Bronchial epithelial cell (primary cell): ENCODE data around the gene REEP1. TPM values are rescaled to one million over a fixed set of nuclear protein-coding genes. Genes with fewer than 3 reads are reported as not detected.

Source experiments
- DNase-seq: peaks from one replicate; pipeline ENCODE4 v3.0.0-alpha.2; 2010; ENCODE audit warnings: low read depth
- FAIRE-seq: peaks from 2 replicates; lab custom pipeline; 2011; peaks lifted over from hg19 to GRCh38; lab: Jason Lieb, UNC
- H3K27me3 ChIP-seq: 2 replicates; pipeline ENCODE4 v1.5.1; 2011; ENCODE audit warnings: low read length; ENCODE audit not compliant: control insufficient read depth, insufficient read depth
- H3K36me3 ChIP-seq: 2 replicates; pipeline ENCODE4 v1.5.1; 2011; ENCODE audit warnings: low read length; ENCODE audit not compliant: control insufficient read depth, insufficient read depth
- H3K4me3 ChIP-seq: 2 replicates; pipeline ENCODE4 v1.5.1; 2011; ENCODE audit warnings: mild to moderate bottlenecking, low read depth, low read length, control low read depth
- total RNA-seq: library from RNA; depleted of rRNA; stranded (reverse); fragments of >200 nt; gene quantifications from 2 replicates; pipeline ENCODE4 v1.2.1, GENCODE V29; 2014
- TF ChIP-seq, protein P1 (sequence below): IDR thresholded peaks from 2 replicates; pipeline ENCODE4 v1.5.1; 2011; ENCODE audit warnings: mild to moderate bottlenecking, moderate library complexity, low read length, control low read depth, inconsistent platforms; ENCODE audit not compliant: insufficient read depth, severe bottlenecking

REEP1 gene
- total RNA-seq, 1 donor from 2014 or later = under 0.01 TPM

- H3K27me3 ChIP-seq = no peaks in the 10 kb centered on the region
- peak overlapping the region; percentile 83 for H3K4me3 ChIP-seq
- peaks cover 1% of the 10 kb centered on the region for H3K36me3 ChIP-seq
- no peak for DNase-seq
- no peak for FAIRE-seq
- TF ChIP-seq, protein P1, sequence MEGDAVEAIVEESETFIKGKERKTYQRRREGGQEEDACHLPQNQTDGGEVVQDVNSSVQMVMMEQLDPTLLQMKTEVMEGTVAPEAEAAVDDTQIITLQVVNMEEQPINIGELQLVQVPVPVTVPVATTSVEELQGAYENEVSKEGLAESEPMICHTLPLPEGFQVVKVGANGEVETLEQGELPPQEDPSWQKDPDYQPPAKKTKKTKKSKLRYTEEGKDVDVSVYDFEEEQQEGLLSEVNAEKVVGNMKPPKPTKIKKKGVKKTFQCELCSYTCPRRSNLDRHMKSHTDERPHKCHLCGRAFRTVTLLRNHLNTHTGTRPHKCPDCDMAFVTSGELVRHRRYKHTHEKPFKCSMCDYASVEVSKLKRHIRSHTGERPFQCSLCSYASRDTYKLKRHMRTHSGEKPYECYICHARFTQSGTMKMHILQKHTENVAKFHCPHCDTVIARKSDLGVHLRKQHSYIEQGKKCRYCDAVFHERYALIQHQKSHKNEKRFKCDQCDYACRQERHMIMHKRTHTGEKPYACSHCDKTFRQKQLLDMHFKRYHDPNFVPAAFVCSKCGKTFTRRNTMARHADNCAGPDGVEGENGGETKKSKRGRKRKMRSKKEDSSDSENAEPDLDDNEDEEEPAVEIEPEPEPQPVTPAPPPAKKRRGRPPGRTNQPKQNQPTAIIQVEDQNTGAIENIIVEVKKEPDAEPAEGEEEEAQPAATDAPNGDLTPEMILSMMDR = no peak
These were observed 141.5 kb downstream of the REEP1 start for GRCh38 chr2:86195808-86196387.

GRCh38 chr2:86195055-86195807 lies 142.2 kb downstream of the REEP1 start, which contains the start of gene IMMT:
IMMT (minus strand) TSS chr2:86195462; CDS start chr2:86195382, 80 bp downstream.
- no peak for FAIRE-seq
- TF ChIP-seq, protein P1 = no peak
- peaks cover 1% of the 10 kb centered on the region for H3K36me3 ChIP-seq
- peak within 1 kb of the TSS; percentile 83 for H3K4me3 ChIP-seq
- peak; percentile 88 for DNase-seq
- H3K27me3 ChIP-seq = no peaks in the 10 kb centered on the region

- no peak for DNase-seq
- FAIRE-seq = no peak
- H3K36me3 ChIP-seq = peaks cover 1% of the 10 kb centered on the region
- H3K27me3 ChIP-seq = no peaks in the 10 kb centered on the region
- H3K4me3 ChIP-seq = peak overlapping the region; percentile 83
- TF ChIP-seq, protein P1 = no peak
These were observed 142.7 kb downstream of the REEP1 start for GRCh38 chr2:86194751-86195054.

DNA sequence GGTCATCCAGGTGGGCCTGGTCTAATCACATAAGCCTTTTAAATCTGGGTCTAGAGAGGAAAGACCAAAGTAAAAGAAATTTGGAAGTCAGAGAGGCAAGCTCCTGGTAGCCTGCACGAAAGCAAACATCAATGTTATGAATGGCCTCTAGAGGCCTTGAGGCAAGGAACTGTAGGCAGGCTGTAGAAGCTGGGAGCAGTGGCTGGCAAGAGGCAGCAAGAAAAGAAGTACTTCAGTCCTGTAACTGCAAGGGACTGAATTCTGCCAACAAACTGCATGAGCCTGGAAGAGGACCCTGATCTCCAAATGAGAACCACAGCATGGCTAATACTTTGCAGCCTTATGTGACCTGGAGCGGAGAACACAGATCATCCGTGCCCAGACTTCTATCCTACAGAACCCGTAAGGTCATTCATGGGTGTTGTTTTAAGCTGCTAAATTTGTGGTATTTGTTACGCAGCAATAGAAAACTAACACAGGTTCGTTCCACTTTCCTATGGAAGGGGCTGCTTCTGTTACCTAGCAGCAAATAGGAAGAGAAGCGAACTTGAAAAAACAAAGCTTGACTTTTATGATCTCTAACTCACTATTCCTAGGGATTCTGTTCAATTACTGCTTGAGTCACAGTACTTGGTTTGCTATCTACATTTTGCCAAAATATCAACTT lies 143.4 kb downstream of the REEP1 start:
- DNase-seq (no peak), FAIRE-seq (no peak)
- TF ChIP-seq, protein P1 = no peak
- Histone ChIP-seq H3K36me3 (peaks cover 3% of the 10 kb centered on the region), H3K27me3 (no peaks in the 10 kb centered on the region), H3K4me3 (peak overlapping the region; percentile 83)

GRCh38 chr2:86189782-86190416 lies 147.5 kb downstream of the REEP1 start:
- H3K27me3 ChIP-seq = no peaks in the 10 kb centered on the region
- no peak for FAIRE-seq
- DNase-seq = no peak
- H3K36me3 ChIP-seq = peaks cover 3% of the 10 kb centered on the region
- TF ChIP-seq, protein P1 = no peak
- no peak overlapping the region for H3K4me3 ChIP-seq
